ENCODE results near the gene DPEP1. TPM values are rescaled to one million over a fixed set of nuclear protein-coding genes. Genes with fewer than 3 reads are reported as not detected.
"Not testable (repeated sequence)": the region's sequence is repeated elsewhere in the genome, so short reads cannot be mapped to it uniquely, and the experiment has no call there.

Gene DPEP1
- 1.6 and 1.7 TPM in 2 replicates for total RNA-seq (2014; rRNA removed; shearing (Covaris generic))

DNA sequence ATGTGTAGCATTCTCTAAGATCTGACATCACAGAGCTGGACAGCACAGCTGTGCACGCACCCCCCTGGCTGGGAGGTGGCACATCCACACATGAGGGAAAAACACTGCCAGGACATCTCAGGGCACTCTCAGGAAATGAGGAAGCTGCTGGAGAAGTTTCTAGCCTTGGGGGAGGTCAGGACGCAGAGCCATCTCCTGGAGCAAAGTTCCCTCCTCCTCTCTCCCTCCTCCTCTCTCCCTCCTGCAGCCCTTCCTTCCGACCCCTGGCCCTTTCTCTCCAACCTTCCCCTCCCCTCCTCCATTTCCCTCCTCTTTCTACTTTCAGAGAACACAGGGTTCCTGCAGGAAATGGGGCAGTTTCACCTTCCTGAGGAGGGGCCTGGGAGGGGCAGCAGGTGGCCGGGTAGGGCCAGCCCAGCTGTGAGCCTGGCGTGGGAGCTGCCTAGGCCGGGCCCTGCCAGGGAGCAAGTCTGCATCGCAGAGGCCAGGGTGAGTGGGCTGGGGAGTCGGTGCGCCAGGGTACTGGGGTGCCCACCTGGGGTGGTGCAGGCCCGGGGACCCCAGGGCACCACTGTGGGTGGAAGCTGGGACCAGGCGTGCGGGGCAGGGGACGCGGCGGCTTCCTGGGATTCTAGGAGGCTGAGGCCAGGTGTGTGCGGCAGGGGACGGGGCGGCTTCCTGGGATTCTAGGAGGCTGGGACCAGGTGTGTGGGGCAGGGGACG, at the start of gene DPEP1:
Gene DPEP1, plus strand, starts transcription at position 412 of the 723 bp plus-strand sequence. CDS start 16,769 bp downstream, outside the sequence.
- DNase-seq, result no peak

DNA sequence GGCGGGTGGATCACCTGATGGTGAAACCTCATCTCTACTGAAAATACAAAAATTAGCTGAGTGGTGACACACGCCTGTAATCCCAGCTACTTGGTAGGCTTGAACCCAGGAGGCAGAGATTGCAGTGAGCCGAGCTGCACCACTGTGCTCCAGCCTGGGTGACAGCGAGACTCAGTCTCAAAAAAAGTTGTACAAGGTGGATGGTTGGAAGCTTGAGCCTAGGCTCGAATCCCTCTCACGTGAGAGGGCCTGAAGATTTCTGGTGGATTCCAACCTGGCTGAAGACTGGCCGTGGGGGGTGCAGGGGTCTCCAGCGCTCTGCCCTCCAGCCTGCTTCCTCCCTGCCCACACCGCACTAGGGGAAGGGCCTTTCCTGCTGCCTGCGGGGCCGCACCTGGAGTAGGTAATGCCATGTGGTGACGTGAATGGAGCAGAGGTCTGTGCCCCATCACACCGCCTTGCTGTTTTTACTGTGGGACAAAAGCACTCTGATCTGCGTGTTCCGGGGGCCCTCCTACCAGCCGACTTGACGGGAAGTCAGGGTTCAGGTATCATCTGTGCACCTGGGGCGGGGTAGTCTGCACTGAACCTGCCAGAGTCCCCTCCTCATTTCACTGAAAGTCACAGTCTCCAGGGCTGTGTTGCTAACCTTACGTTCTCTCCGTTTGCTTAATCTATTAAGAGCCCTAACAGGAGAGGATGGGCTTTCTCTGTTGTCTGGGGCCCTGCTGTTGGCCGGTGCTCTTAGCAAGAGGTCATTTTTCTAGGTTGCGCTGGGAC, 48.8 kb upstream of the DPEP1 start:
- no peak overlapping the region for H3K4me3 ChIP-seq
- no peak for DNase-seq
- H3K9me3 ChIP-seq (replicated peaks), result no peaks in the 10 kb centered on the region
- H3K27me3 ChIP-seq, result no peaks in the 10 kb centered on the region
- H3K4me1 ChIP-seq, result peaks cover 17% of the 10 kb centered on the region
- peaks cover 39% of the 10 kb centered on the region for H3K36me3 ChIP-seq
- H3K27ac ChIP-seq, result no peak overlapping the region

More for the DNA sequence above, at the start of gene DPEP1:
- Histone ChIP-seq H3K36me3 (no peaks in the 10 kb centered on the region), H3K4me1 (peaks cover 13% of the 10 kb centered on the region), H3K9me3 (replicated peaks) (no peaks in the 10 kb centered on the region), H3K4me3 (no peak within 1 kb of the TSS), H3K27me3 (no peaks in the 10 kb centered on the region), H3K27ac (no peak within 1 kb of the TSS)

DNA sequence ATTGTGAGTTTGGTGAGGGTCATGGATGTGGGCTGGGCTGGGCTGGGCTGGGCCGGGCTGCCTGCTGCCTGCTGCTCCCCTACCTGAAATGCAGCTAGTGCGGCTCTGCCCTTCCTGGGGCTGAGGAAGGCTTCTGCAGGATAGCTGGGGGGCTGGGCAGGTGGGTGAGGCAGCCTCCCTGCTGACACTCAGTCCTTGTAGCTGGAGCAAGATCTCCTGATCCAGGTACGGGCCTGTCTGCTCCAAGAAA, 48.3 kb upstream of the DPEP1 start:
- Histone ChIP-seq H3K9me3 (replicated peaks) (no peaks in the 10 kb centered on the region), H3K27me3 (no peaks in the 10 kb centered on the region), H3K4me3 (no peak overlapping the region), H3K27ac (no peak overlapping the region), H3K36me3 (peaks cover 39% of the 10 kb centered on the region), H3K4me1 (peaks cover 17% of the 10 kb centered on the region)
- DNase-seq, result no peak

DNA sequence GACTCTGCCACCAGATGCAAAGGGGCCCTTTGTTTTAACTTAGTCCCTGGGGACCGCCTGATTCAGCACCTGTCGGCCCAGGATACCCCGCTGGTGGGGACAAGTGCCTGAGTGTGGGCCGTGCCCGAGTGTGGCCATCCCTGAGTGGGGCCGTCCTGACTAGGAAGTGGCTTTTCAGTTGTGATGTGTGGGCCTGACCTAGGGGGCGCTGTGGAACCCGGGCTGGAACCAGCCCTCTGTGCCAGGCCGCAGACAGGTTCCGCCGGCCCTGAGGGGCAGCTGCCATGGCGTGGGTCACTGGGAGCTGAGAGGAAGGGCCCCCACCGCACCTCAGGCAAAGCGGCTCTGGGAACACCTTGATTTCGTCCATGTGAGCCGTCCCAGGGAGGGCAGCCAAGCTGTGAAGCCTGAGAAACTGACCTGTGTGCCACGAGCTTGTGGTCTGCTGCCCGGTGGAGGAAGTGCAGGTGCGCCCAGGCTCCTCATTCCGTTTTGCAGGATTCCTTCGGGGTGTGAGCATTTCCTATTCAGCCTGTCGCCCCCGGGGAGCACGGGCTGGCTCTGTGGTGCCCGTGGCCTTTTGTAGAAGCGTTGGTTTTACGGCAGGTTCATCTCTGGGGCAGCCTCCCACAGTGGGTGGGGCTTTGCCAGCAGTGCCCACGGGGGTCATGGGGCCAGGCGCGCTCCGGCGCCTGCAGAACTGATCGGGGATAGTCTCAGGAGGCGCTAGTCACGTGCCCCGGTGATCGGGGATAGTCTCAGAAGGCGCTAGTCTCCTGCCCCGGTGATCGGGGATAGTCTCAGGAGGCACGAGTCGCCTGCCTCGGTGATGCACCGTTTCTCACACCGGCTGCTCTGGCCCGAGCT, 47.7 kb upstream of the DPEP1 start:
- H3K36me3 ChIP-seq, result peaks cover 39% of the 10 kb centered on the region
- peak; percentile 78 to 83 for DNase-seq
- H3K4me1 ChIP-seq, result peaks cover 17% of the 10 kb centered on the region
- H3K27me3 ChIP-seq, result no peaks in the 10 kb centered on the region
- H3K9me3 ChIP-seq (replicated peaks), result no peaks in the 10 kb centered on the region
- no peak overlapping the region for H3K27ac ChIP-seq
- no peak overlapping the region for H3K4me3 ChIP-seq

DNA sequence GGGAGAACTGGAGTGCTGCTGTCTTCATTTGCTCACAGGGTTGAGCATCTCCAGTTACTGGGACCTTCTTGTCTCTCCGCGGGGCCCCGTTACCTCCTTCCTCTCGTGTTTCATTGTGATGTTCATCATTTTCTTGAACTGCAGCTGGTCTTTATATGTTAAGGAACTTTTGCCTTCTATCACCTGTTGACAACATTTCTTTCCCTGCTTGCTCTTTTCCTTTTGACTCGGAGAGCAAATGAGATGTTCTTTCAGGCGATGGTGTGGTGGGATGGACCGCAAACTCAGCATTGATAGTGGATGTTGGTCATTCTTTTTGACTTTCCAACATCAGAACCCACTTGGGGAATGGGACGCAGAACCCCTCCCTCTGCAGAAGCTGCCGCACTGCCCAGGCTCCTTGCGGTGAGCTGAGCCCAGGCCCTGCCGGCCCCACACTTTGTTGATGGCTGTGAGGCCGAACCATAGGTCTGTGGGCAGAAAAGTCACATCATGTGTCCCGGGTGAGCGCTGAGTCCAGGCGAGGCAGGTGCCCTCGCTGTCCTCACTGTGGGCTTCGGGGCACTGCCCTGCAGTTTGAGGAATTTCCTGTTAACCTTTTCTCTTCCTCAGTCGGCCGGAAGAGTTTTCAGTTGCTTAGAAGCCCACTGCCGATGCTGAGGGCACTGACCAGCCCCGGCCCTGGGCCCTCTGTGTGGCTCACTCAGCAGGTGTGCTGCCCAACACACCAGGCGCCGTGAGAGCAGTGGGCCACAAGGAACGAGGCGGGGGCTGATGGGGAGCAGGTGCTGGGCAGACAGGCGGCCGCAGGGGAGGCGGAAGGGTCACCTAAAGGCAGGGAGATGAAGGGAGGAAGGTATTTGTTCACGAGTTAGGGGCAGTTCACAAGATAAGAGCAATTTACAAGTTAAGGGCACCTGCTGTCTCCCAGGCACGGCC, 45.5 kb upstream of the DPEP1 start:
- Histone ChIP-seq H3K4me3 (no peak overlapping the region), H3K36me3 (peaks cover 18% of the 10 kb centered on the region), H3K4me1 (peaks cover 14% of the 10 kb centered on the region), H3K27ac (no peak overlapping the region), H3K9me3 (replicated peaks) (no peaks in the 10 kb centered on the region), H3K27me3 (no peaks in the 10 kb centered on the region)
- DNase-seq, result no peak

DNA sequence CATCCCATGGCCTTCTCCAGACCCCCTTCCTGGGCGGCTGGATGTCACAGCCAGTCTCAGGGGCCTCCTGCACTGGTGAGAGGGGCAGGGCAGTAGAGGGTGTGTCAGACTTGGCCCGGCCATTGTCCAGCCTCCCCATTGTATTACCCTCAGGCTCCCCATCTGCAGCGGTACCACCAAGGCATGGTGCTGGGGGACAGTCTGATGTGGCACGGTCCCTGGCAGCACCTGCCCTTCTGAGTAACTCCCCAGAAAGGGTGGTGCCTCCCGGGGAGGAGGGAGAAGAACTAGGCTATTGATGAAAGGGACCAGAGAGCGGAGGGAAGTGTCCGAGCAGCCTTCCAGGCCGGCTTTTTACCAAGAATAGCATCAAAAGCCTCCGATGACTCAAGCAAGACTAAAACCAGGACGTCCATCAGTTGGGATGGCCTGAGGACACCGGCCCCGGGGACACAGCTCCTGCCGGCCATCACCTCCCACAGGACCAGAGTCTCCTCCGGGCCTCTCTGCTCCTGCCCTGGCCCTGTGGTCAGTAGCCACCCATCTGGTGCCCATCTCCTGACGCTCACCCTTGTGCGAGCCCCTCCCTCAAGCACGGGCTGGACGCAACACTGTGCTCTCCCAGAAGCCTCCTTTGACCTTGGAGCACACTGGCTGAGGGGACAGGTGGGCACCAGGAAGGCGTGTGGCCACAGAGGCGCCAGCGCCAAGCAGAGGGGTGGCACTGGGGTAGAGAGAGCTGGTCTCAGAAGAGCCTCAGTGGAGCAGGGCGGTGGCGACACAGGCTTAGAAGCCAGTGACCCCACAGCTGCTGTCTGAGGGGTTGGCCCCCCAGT, 43.7 kb upstream of the DPEP1 start:
- H3K9me3 ChIP-seq (replicated peaks), result no peaks in the 10 kb centered on the region; the same call in 1 of the 2 replicates
- DNase-seq, result no peak
- H3K4me1 ChIP-seq, result peaks cover 18% of the 10 kb centered on the region
- no peak overlapping the region for H3K4me3 ChIP-seq
- peaks cover under 1% of the 10 kb centered on the region; the same call in 1 of the 2 replicates for H3K36me3 ChIP-seq
- H3K27ac ChIP-seq, result no peak overlapping the region
- no peaks in the 10 kb centered on the region for H3K27me3 ChIP-seq

DNA sequence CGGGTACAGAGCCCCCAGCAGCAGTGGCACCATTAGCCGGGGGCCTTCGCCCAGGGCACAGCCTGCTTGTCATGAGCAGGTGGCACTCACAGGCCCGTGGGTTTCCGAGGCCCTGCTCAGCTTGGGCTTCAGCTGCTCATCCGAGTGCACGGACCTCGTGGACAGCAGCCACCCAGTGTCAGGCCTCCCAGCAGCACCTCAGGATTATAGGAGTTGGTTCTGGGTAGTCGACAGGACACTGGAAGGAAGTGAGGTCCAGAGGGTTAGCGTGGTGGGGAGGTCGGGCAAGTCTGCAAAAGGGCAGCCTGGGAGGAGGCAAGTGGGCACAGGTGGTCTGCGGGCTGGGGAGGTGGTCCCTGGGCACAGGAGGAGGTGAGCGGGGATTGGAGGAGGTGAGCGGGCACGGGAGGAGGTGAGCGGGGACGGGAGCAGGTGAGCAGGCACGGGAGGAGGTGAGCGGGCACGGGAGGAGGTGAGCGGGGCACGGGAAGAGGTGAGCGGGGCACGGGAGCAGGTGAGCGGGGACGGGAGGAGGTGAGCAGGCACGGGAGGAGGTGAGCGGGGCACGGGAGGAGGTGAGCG, 43.0 kb upstream of the DPEP1 start:
- H3K9me3 ChIP-seq (replicated peaks), result no peaks in the 10 kb centered on the region; the same call in 1 of the 2 replicates
- no peaks in the 10 kb centered on the region for H3K36me3 ChIP-seq
- peaks cover 12% of the 10 kb centered on the region for H3K4me1 ChIP-seq
- no peak overlapping the region for H3K27ac ChIP-seq
- H3K4me3 ChIP-seq, result no peak overlapping the region
- H3K27me3 ChIP-seq, result no peaks in the 10 kb centered on the region
- DNase-seq, result no peak

DNA sequence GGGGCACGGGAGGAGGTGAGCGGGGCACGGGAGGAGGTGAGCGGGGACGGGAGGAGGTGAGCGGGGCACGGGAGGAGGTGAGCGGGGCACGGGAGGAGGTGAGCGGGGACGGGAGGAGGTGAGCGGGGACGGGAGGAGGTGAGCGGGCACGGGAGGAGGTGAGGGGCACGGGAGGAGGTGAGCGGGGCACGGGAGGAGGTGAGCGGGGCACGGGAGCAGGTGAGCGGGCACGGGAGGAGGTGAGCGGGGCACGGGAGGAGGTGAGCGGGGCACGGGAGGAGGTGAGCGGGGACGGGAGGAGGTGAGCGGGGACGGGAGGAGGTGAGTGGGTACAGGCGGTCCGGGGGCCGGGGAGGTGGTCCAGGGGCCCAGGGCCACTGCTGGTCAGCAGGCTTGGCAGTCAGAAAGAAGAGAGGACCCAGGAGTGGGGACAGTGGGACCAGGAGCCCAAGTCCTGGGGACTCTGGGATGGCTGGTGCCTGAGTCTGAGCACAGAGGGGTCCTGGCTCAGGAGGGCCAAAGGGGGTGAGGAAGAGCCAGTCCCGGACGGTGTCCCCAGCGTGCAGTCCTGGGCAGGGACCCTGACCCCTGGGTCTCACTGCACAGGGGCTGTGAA, 42.4 kb upstream of the DPEP1 start:
- H3K27ac ChIP-seq; H3K36me3 ChIP-seq; H3K27me3 ChIP-seq; DNase-seq; H3K9me3 ChIP-seq (replicated peaks); H3K4me3 ChIP-seq: not testable (repeated sequence)
- H3K4me1 ChIP-seq, result peaks cover 12% of the 10 kb centered on the region

DNA sequence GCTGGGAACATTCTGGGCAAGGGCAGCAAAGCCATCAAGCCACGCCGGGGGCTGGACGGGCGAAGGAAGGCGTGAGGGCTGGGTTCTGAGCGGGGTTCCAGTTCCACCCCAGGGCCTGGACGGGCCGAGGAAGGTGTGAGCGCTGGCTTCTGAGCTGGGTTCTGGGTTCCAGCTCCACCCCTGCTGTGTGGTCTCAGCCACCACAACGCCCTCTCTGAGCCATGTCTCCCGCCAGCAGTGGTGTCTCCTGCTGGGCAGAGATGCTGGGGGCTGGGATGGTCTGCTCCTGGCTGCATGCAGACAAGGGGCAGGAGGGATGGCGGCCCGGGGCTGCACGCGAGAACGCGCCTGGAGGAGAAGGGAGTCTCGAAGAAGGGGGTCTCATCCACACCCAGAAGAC, 41.8 kb upstream of the DPEP1 start:
- H3K4me1 ChIP-seq, result peaks cover 12% of the 10 kb centered on the region
- no peaks in the 10 kb centered on the region; the same call in 1 of the 2 replicates for H3K9me3 ChIP-seq (replicated peaks)
- no peak overlapping the region for H3K27ac ChIP-seq
- DNase-seq, result no peak
- H3K27me3 ChIP-seq, result no peaks in the 10 kb centered on the region
- no peak overlapping the region for H3K4me3 ChIP-seq
- H3K36me3 ChIP-seq, result no peaks in the 10 kb centered on the region

DNA sequence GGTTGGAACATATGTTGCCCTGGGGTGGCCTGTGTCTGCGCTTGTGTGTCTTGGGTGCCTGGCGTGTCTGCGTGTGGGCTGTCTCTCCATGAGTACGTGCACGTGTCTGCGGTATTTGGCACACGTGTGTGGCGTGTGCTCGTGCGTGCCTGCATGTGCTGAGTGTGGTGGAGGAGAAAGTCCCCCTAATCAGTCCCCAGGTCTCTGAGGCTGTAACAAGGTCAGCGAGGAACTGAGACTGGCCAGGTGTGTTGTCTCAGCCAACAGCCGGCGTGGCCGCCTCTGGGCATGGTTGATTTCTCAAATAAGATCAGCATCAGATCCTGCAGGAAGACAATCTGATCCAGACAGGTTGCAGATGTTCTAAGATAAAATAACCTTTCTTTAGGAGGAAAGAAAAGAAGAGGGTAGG, 41.4 kb upstream of the DPEP1 start:
- no peaks in the 10 kb centered on the region for H3K27me3 ChIP-seq

DNA sequence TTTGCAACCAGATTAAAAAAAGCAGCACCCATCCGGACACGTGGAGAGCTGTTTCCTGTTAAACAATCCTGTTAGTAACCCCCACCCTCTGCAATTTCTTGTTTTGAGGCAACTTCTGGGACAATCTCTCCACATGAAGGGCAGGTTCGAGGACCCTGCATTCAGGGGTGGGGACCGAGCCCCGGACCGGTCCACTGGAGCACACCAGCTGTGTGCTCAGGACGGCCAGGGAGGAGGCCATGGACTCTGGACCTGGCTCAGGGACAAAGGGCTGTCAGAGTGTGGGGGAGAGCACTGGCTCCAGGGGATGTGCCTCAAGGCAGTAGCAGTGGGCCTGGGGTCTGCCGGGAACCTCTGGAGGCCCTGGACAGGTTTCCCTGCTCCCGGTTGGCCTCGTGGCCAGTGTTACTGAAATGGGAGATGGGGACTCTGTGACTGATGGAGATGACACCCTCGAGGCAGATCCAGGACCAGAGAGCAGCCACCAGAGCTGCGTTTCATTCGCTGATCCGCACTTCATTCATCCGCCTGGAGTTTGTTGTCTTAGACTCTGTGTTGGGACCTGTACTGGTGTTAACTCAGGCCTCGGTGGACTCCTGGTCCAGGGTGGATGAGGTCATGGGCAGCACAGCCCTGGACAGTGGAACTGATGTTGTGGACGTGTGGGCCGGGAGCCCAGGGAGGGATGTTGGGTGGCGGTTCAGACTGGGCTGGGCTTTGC, 40.8 kb upstream of the DPEP1 start:
- H3K27me3 ChIP-seq, result no peaks in the 10 kb centered on the region
- no peak for DNase-seq
- H3K4me1 ChIP-seq, result peaks cover 12% of the 10 kb centered on the region
- no peaks in the 10 kb centered on the region; the same call in 1 of the 2 replicates for H3K9me3 ChIP-seq (replicated peaks)
- no peak overlapping the region for H3K27ac ChIP-seq
- no peak overlapping the region for H3K4me3 ChIP-seq
- no peaks in the 10 kb centered on the region for H3K36me3 ChIP-seq

More for the DNA sequence above, 41.4 kb upstream of the DPEP1 start:
- DNase-seq, result no peak
- no peaks in the 10 kb centered on the region for H3K36me3 ChIP-seq
- no peaks in the 10 kb centered on the region; the same call in 1 of the 2 replicates for H3K9me3 ChIP-seq (replicated peaks)
- no peak overlapping the region for H3K27ac ChIP-seq
- H3K4me1 ChIP-seq, result peaks cover 12% of the 10 kb centered on the region
- H3K4me3 ChIP-seq, result no peak overlapping the region
